Putamen (tissue), 1 donor: ENCODE results near the gene GALNS.
A peak's percentile ranks its signal among the peaks of the same experiment; 100 is the strongest.

ENCODE experiments used
- DNase-seq: peaks from one replicate; pipeline ENCODE4 v3.0.0-alpha.2; 2016; ENCODE audit warnings: low spot score

Gene GALNS

GRCh38 chr16:88816736-88817535 is 39.8 kb downstream of the GALNS start:
- DNase-seq, result no peak

- DNase-seq, result no peak
Measured at GRCh38 chr16:88815901-88816589, 40.7 kb downstream of the GALNS start.

- DNase-seq, result no peak
Measured at GRCh38 chr16:88815227-88815626, 41.5 kb downstream of the GALNS start.

GRCh38 chr16:88814144-88814502 is 42.6 kb downstream of the GALNS start:
- DNase-seq, result no peak

GRCh38 chr16:88813269-88814143 is 43.2 kb downstream of the GALNS start:
- no peak for DNase-seq

- DNase-seq, result no peak
Measured at GRCh38 chr16:88812513-88813268, 44.1 kb downstream of the GALNS start.

- DNase-seq, result peak; percentile 91
Measured at GRCh38 chr16:88811769-88812512, 44.8 kb downstream of the GALNS start, which contains the start of gene APRT. Gene APRT (minus strand): TSS chr16:88811928. CDS start chr16:88811899, 29 bp downstream.

GRCh38 chr16:88810912-88811768 is 45.6 kb downstream of the GALNS start:
- DNase-seq, result peak; percentile 86

GRCh38 chr16:88810166-88810911 is 46.4 kb downstream of the GALNS start:
- DNase-seq, result no peak

- DNase-seq, result no peak
Measured at GRCh38 chr16:88809676-88810165, 47.0 kb downstream of the GALNS start.

- DNase-seq, result no peak
Measured at GRCh38 chr16:88809068-88809675, 47.6 kb downstream of the GALNS start.

- DNase-seq, result no peak
Measured at GRCh38 chr16:88807626-88808453, 48.9 kb downstream of the GALNS start.

- DNase-seq, result no peak
Measured at GRCh38 chr16:88807142-88807625, 49.6 kb downstream of the GALNS start.

GRCh38 chr16:88806491-88807111 is 50.1 kb downstream of the GALNS start:
- DNase-seq, result no peak

GRCh38 chr16:88805887-88806393 is 50.8 kb downstream of the GALNS start:
- no peak for DNase-seq

- DNase-seq, result no peak
Measured at GRCh38 chr16:88805340-88805715, 51.4 kb downstream of the GALNS start.
